Endothelial cell of umbilical vein (primary cell): ENCODE measurements around the gene FNIP2. TPM values are rescaled to one million over a fixed set of nuclear protein-coding genes. Genes with fewer than 3 reads are reported as not detected.

Experiments
- BruUV-seq: library from RNA; stranded (reverse); fragments of 400-500 nt; replicated peaks from 2 replicates; lab custom pipeline; 2021; lab: Mats Ljungman, UMichigan
- CTCF ChIA-PET: fragments of 300-600, 350-600 bp; sonication (Branson Sonifier 250); formaldehyde crosslinking; loops from one replicate; lab custom pipeline; 2021; ENCODE audit warnings: antibody characterized with exemption, inconsistent platforms; lab: Charles Lee
- POLR2A ChIA-PET: fragments of 300-600, 350-600 bp; sonication (Branson Sonifier 250); formaldehyde crosslinking; loops from one replicate; lab custom pipeline; 2021; ENCODE audit warnings: antibody characterized with exemption, inconsistent platforms; lab: Charles Lee
- DNase-seq: peaks from one replicate; pipeline ENCODE4 v3.0.0-alpha.2; 2011; ENCODE audit warnings: low read depth, low spot score
- FAIRE-seq: peaks from 2 replicates; lab custom pipeline; 2011; peaks lifted over from hg19 to GRCh38; lab: Jason Lieb, UNC
- H2AFZ ChIP-seq: 2 replicates; pipeline ENCODE4 v1.6.0; 2012; ENCODE audit warnings: low read depth, low read length, control low read depth, inconsistent platforms
- H3K27ac ChIP-seq: 2 replicates; pipeline ENCODE4 v1.5.1; 2011; ENCODE audit warnings: low read depth, mild to moderate bottlenecking, control low read depth, low read length, moderate library complexity; ENCODE audit not compliant: insufficient read depth
- H3K27me3 ChIP-seq, 2 experiments: 2 replicates each; pipeline versions ENCODE4 v1.6.0 to v1.6.1; 2011; ENCODE audit warnings: low read length in 2 of 2, mixed read lengths in 1 of 2; ENCODE audit not compliant: control insufficient read depth in 2 of 2, insufficient read depth in 2 of 2
- H3K36me3 ChIP-seq, 2 experiments: 2 replicates in 1 of 2; 3 replicates in 1 of 2; pipeline ENCODE4 v1.5.1; 2011; ENCODE audit warnings: low read length in 2 of 2, mild to moderate bottlenecking in 1 of 2, moderate library complexity in 1 of 2; ENCODE audit not compliant: control insufficient read depth in 2 of 2, insufficient read depth in 2 of 2; ENCODE audit errors: extremely low read depth in 1 of 2
- H3K4me1 ChIP-seq: 3 replicates; pipeline ENCODE4 v1.5.1; 2011; ENCODE audit warnings: mild to moderate bottlenecking, low read length; ENCODE audit not compliant: control insufficient read depth, insufficient read depth; ENCODE audit errors: extremely low read depth
- H3K4me2 ChIP-seq: 2 replicates; pipeline ENCODE4 v1.6.1; 2011; ENCODE audit warnings: low read length, control low read depth, mixed read lengths; ENCODE audit not compliant: insufficient read depth
- H3K4me3 ChIP-seq, 3 experiments: fragments of 200-600 bp in 1 of 3; sonication (generic), shearing (Covaris generic) in 1 of 3; replicated peaks in 1 of 3; 2 replicates each; pipeline ENCODE4 v1.5.1; 2011 to 2016; ENCODE audit warnings: control low read depth in 3 of 3, low read length in 3 of 3, mild to moderate bottlenecking in 2 of 3, inconsistent platforms in 1 of 3, low read depth in 1 of 3, moderate library complexity in 1 of 3; ENCODE audit not compliant: insufficient read depth in 1 of 3
- H3K79me2 ChIP-seq: 2 replicates; pipeline ENCODE4 v1.6.0; 2012; ENCODE audit warnings: low read length, inconsistent platforms; ENCODE audit not compliant: control insufficient read depth, insufficient read depth
- H3K9ac ChIP-seq: replicated peaks from 2 replicates; pipeline ENCODE3; 2011; ENCODE audit warnings: low read length, control low read depth; ENCODE audit not compliant: insufficient read depth; ENCODE audit errors: extremely low read depth
- H3K9me1 ChIP-seq: replicated peaks from 3 replicates; pipeline ENCODE4 v1.6.0; 2011; ENCODE audit warnings: mild to moderate bottlenecking, low read length; ENCODE audit not compliant: control insufficient read depth, insufficient read depth; ENCODE audit errors: extremely low read depth
- H3K9me3 ChIP-seq: replicated peaks from 2 replicates; pipeline ENCODE4 v1.5.1; 2012; ENCODE audit warnings: low read length, inconsistent platforms; ENCODE audit not compliant: control insufficient read depth, insufficient read depth
- H4K20me1 ChIP-seq: replicated peaks from 2 replicates; pipeline ENCODE3; 2011; ENCODE audit warnings: mild to moderate bottlenecking, low read length; ENCODE audit not compliant: control insufficient read depth, insufficient read depth; ENCODE audit errors: extremely low read depth
- EZH2 ChIP-seq: IDR thresholded peaks from 2 replicates; pipeline ENCODE4 v1.6.1; 2012; ENCODE audit warnings: borderline replicate concordance, low read depth, mild to moderate bottlenecking, moderate library complexity, low read length, inconsistent platforms; ENCODE audit not compliant: severe bottlenecking
- FOS ChIP-seq: IDR thresholded peaks from 2 replicates; pipeline ENCODE4 v1.6.1; 2011; ENCODE audit warnings: mild to moderate bottlenecking, low read length, moderate library complexity, borderline replicate concordance; ENCODE audit not compliant: insufficient read depth
- GATA2 ChIP-seq: IDR thresholded peaks from 2 replicates; pipeline ENCODE4 v1.7.0; 2011; ENCODE audit warnings: low read depth, mild to moderate bottlenecking, moderate library complexity, mixed read lengths, low read length; ENCODE audit not compliant: insufficient read length, insufficient read depth
- JUN ChIP-seq: IDR thresholded peaks from 2 replicates; pipeline ENCODE4 v1.6.1; 2011; ENCODE audit warnings: borderline replicate concordance, low read depth; ENCODE audit not compliant: insufficient read length, insufficient read depth
- MYC ChIP-seq: IDR thresholded peaks from one replicate; pipeline ENCODE4 v1.6.1; 2011; ENCODE audit warnings: mild to moderate bottlenecking, low read depth, low read length
- POLR2A ChIP-seq: IDR thresholded peaks from 2 replicates; pipeline ENCODE4 v1.6.1; 2012; ENCODE audit warnings: low read depth, mild to moderate bottlenecking, control low read depth, low read length
- POLR2AphosphoS5 ChIP-seq: IDR thresholded peaks from 2 replicates; pipeline ENCODE4 v1.6.1; 2012; ENCODE audit warnings: low read depth, mild to moderate bottlenecking, control low read depth, low read length, moderate library complexity; ENCODE audit not compliant: insufficient read depth
- dilution Hi-C: fragments of 300-500 bp; cut with MboI; formaldehyde crosslinking; loops from one replicate; pipeline ENCODE4 v1.15.0; 2019; ENCODE audit warnings: low sequenced_read_pairs; ENCODE audit not compliant: extremely low pct_ligation_motif_present
- intact Hi-C: fragments of 100-400 bp; cut with micrococcal nuclease; formaldehyde crosslinking; loops from one replicate; pipeline ENCODE4 v1.10.0; 2022
- polyA plus RNA-seq, 4 experiments: library from polyadenylated mRNA; depleted of rRNA in 3 of 4; stranded (reverse) in 3 of 4; unstranded in 1 of 4; fragments of >200 nt; gene quantifications; 2 replicates each; pipeline versions ENCODE4 v1.2.1 to v1.2.3, GENCODE V29; 2011 to 2012; ENCODE audit warnings: missing spikeins in 1 of 4
- total RNA-seq: library from RNA; stranded (reverse); gene quantifications from 2 replicates; pipeline ENCODE4 v1.2.3, GENCODE V29; 2021
- TF ChIP-seq, protein P1 (sequence below): IDR thresholded peaks from 2 replicates; pipeline ENCODE4 v1.6.1; 2011; ENCODE audit not compliant: insufficient read depth, insufficient read length
- TF ChIP-seq, protein P2 (sequence below), 2 donors: IDR thresholded peaks; 1 replicate in 1 of 2; 2 replicates in 1 of 2; pipeline ENCODE4 v1.5.1; 2011; ENCODE audit warnings: low read length in 2 of 2, mild to moderate bottlenecking in 2 of 2, moderate library complexity in 2 of 2, control low read depth in 1 of 2, inconsistent platforms in 1 of 2, low read depth in 1 of 2; ENCODE audit not compliant: insufficient read depth in 1 of 2; ENCODE audit errors: extremely low read depth in 1 of 2

The FNIP2 gene
- total and polyA plus RNA-seq, 2 donors (not counting 3 experiments of a cell fraction or from before 2014, with no cell fraction given) = 4.5 to 14.4 TPM

DNA sequence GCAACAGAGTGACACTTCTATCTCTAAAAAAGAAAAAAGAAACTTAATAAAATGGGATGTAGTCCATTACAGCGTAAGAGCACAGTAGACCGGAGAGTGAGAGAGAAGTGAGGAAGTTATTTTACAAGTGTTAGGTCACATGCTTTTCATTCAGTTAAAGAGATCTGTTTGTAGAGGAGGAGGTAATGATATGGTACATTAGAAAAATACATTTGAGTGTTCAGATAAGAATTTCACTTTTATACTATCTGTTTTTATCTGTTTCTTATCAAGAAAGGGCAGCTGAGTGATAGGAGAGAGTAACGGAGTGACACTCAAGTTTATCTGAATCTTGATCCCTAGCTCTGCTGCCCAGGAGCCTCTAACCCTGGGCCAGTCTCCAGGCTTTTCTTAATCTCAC lies 38.9 kb downstream of the FNIP2 start:
- no peaks in the 10 kb centered on the region for H3K27me3 ChIP-seq
- no TSS peak for BruUV-seq
- FAIRE-seq = no peak
- H3K9me3 ChIP-seq = no peaks in the 10 kb centered on the region
- no peak overlapping the region for H3K4me3 ChIP-seq
- no peaks in the 10 kb centered on the region for H3K9me1 ChIP-seq
- H3K79me2 ChIP-seq = peaks cover 4% of the 10 kb centered on the region
- H2AFZ ChIP-seq = no peak overlapping the region
- H4K20me1 ChIP-seq = no peaks in the 10 kb centered on the region
- no peaks in the 10 kb centered on the region for H3K36me3 ChIP-seq
- ChIA-PET POLR2A (no interaction called here), CTCF (interaction anchor here (1.2 kb wide), 1 partner anchor 21 kb away, joined by 3 read pairs; no protein-coding TSS in a partner anchor)
- no peak overlapping the region for H3K4me2 ChIP-seq
- TF ChIP-seq, protein P1, sequence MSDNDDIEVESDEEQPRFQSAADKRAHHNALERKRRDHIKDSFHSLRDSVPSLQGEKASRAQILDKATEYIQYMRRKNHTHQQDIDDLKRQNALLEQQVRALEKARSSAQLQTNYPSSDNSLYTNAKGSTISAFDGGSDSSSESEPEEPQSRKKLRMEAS = no peak
- TF ChIP-seq EZH2 = no peak
- no peak for TF ChIP-seq FOS
- no peak for TF ChIP-seq GATA2
- TF ChIP-seq POLR2A = no peak
- TF ChIP-seq, protein P2, sequence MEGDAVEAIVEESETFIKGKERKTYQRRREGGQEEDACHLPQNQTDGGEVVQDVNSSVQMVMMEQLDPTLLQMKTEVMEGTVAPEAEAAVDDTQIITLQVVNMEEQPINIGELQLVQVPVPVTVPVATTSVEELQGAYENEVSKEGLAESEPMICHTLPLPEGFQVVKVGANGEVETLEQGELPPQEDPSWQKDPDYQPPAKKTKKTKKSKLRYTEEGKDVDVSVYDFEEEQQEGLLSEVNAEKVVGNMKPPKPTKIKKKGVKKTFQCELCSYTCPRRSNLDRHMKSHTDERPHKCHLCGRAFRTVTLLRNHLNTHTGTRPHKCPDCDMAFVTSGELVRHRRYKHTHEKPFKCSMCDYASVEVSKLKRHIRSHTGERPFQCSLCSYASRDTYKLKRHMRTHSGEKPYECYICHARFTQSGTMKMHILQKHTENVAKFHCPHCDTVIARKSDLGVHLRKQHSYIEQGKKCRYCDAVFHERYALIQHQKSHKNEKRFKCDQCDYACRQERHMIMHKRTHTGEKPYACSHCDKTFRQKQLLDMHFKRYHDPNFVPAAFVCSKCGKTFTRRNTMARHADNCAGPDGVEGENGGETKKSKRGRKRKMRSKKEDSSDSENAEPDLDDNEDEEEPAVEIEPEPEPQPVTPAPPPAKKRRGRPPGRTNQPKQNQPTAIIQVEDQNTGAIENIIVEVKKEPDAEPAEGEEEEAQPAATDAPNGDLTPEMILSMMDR (IDR thresholded peaks at IDR 0.05; ENCODE audit: extremely low read depth in 1 of 2, insufficient read depth in 1 of 2, low read depth in 1 of 2, low read length in 2 of 2) = no peak
- no peak for TF ChIP-seq POLR2AphosphoS5
- no peak for TF ChIP-seq MYC
- TF ChIP-seq JUN = no peak
- no peak for DNase-seq
- peaks cover 23% of the 10 kb centered on the region for H3K4me1 ChIP-seq
- no peak overlapping the region for H3K27ac ChIP-seq
- dilution Hi-C loops = no loop called here
- no peak overlapping the region for H3K9ac ChIP-seq
- intact Hi-C loops = no loop called here
